Measurements from ENCODE around the gene MIXL1. TPM values are rescaled to one million over a fixed set of nuclear protein-coding genes. Genes with fewer than 3 reads are reported as not detected.
"Not testable (repeated sequence)": the region's sequence is repeated elsewhere in the genome, so short reads cannot be mapped to it uniquely, and the experiment has no call there.

The MIXL1 gene
- 1.6 TPM for total RNA-seq

- peak in 2 of 3 donors; percentile 40 to 43 for DNase-seq (ENCODE audit: low read depth in 2 of 3, low spot score in 2 of 3)
Measured at GRCh38 chr1:226223157-226223785, at the start of gene MIXL1. MIXL1 (plus strand) TSS chr1:226223664; CDS start chr1:226223682, 18 bp downstream.

- DNase-seq (ENCODE audit: low read depth in 2 of 3, low spot score in 2 of 3), result no peak
Measured at GRCh38 chr1:226176870-226177269, 46.6 kb upstream of the MIXL1 start.

- DNase-seq (ENCODE audit: low read depth in 2 of 3, low spot score in 2 of 3), result peak in 2 of 3 donors; percentile 72 to 76
Measured at GRCh38 chr1:226181996-226182714, 41.3 kb upstream of the MIXL1 start.

GRCh38 chr1:226185141-226186036 is 38.1 kb upstream of the MIXL1 start:
- DNase-seq (ENCODE audit: low read depth in 2 of 3, low spot score in 2 of 3), result no peak

- DNase-seq (ENCODE audit: low read depth in 2 of 3, low spot score in 2 of 3), result peak; percentile 69 to 91 (median 89)
Measured at GRCh38 chr1:226186124-226187018, 37.1 kb upstream of the MIXL1 start, which contains the start of gene ACBD3. ACBD3 (minus strand) TSS chr1:226186741; CDS start chr1:226186675, 66 bp downstream.

- DNase-seq (ENCODE audit: low read depth in 2 of 3, low spot score in 2 of 3), result no peak
Measured at GRCh38 chr1:226187019-226187322, 36.5 kb upstream of the MIXL1 start.

GRCh38 chr1:226187380-226187779 is 36.1 kb upstream of the MIXL1 start:
- DNase-seq (ENCODE audit: low read depth in 2 of 3, low spot score in 2 of 3), result no peak

GRCh38 chr1:226195144-226195543 is 28.3 kb upstream of the MIXL1 start:
- DNase-seq (ENCODE audit: low read depth in 2 of 3, low spot score in 2 of 3), result no peak

GRCh38 chr1:226199971-226200370 is 23.5 kb upstream of the MIXL1 start:
- DNase-seq (ENCODE audit: low read depth in 2 of 3, low spot score in 2 of 3), result no peak

GRCh38 chr1:226201029-226201593 is 22.4 kb upstream of the MIXL1 start:
- DNase-seq (ENCODE audit: low read depth in 2 of 3, low spot score in 2 of 3), result peak in 2 of 3 donors; percentile 29 to 53

- no peak for DNase-seq (ENCODE audit: low read depth in 2 of 3, low spot score in 2 of 3)
Measured at GRCh38 chr1:226202246-226202645, 21.2 kb upstream of the MIXL1 start.

- not testable (repeated sequence) for DNase-seq (ENCODE audit: low read depth in 2 of 3, low spot score in 2 of 3)
Measured at GRCh38 chr1:226202666-226203065, 20.8 kb upstream of the MIXL1 start.

GRCh38 chr1:226203240-226203639 is 20.2 kb upstream of the MIXL1 start:
- no peak for DNase-seq (ENCODE audit: low read depth in 2 of 3, low spot score in 2 of 3)

- no peak for DNase-seq (ENCODE audit: low read depth in 2 of 3, low spot score in 2 of 3)
Measured at GRCh38 chr1:226203655-226204054, 19.8 kb upstream of the MIXL1 start.

- DNase-seq (ENCODE audit: low read depth in 2 of 3, low spot score in 2 of 3), result no peak
Measured at GRCh38 chr1:226204198-226204597, 19.3 kb upstream of the MIXL1 start.

GRCh38 chr1:226207048-226207447 is 16.4 kb upstream of the MIXL1 start:
- DNase-seq (ENCODE audit: low read depth in 2 of 3, low spot score in 2 of 3), result no peak

- no peak for DNase-seq (ENCODE audit: low read depth in 2 of 3, low spot score in 2 of 3)
Measured at GRCh38 chr1:226209307-226210059, 14.0 kb upstream of the MIXL1 start.

GRCh38 chr1:226210571-226211176 is 12.8 kb upstream of the MIXL1 start:
- no peak for DNase-seq (ENCODE audit: low read depth in 2 of 3, low spot score in 2 of 3)

Measured in hematopoietic multipotent progenitor cell (in vitro differentiated cells).